ENCODE data around the gene PCDHGB4.
A peak's percentile ranks its signal among the peaks of the same experiment; 100 is the strongest.
"Not testable (repeated sequence)": the region's sequence is repeated elsewhere in the genome, so short reads cannot be mapped to it uniquely, and the experiment has no call there.

Gene PCDHGB4

GRCh38 chr5:141387557-141388311 lies at the start of gene PCDHGB4:
TSS of gene PCDHGB4 (plus strand) at chr5:141387698. CDS start at chr5:141387885, 187 bp downstream.
- not testable (repeated sequence) for DNase-seq (ENCODE audit: low spot score); FAIRE-seq

- FAIRE-seq (no peak), DNase-seq (ENCODE audit: low spot score) (no peak)
Observed at GRCh38 chr5:141338538-141339306, 48.8 kb upstream of the PCDHGB4 start, which contains the start of gene PCDHGA2. TSS of gene PCDHGA2 (plus strand) at chr5:141338760.

- DNase-seq (ENCODE audit: low spot score); FAIRE-seq: not testable (repeated sequence)
Observed at GRCh38 chr5:141340781-141341354, 46.6 kb upstream of the PCDHGB4 start.

- FAIRE-seq (no peak), DNase-seq (ENCODE audit: low spot score) (no peak)
Observed at GRCh38 chr5:141342773-141343172, 44.7 kb upstream of the PCDHGB4 start.

GRCh38 chr5:141343242-141343952 lies 44.1 kb upstream of the PCDHGB4 start, which contains the start of gene PCDHGA3:
TSS of gene PCDHGA3 (plus strand) at chr5:141343829. CDS start at chr5:141344034, 205 bp downstream.
- DNase-seq (ENCODE audit: low spot score) = no peak
- no peak for FAIRE-seq

- DNase-seq (ENCODE audit: low spot score) (no peak), FAIRE-seq (no peak)
Observed at GRCh38 chr5:141343953-141344463, 43.5 kb upstream of the PCDHGB4 start.

- FAIRE-seq (no peak), DNase-seq (ENCODE audit: low spot score) (no peak)
Observed at GRCh38 chr5:141345327-141345726, 42.2 kb upstream of the PCDHGB4 start.

GRCh38 chr5:141346017-141346416 lies 41.5 kb upstream of the PCDHGB4 start:
- not testable (repeated sequence) for FAIRE-seq; DNase-seq (ENCODE audit: low spot score)

GRCh38 chr5:141349917-141350619 lies 37.4 kb upstream of the PCDHGB4 start, which contains the start of gene PCDHGB1:
TSS of gene PCDHGB1 (plus strand) at chr5:141350099. CDS start at chr5:141350261, 162 bp downstream.
- no peak for FAIRE-seq

GRCh38 chr5:141351591-141351990 lies 35.9 kb upstream of the PCDHGB4 start:
- FAIRE-seq (no peak), DNase-seq (ENCODE audit: low spot score) (no peak)

More at GRCh38 chr5:141349917-141350619, 37.4 kb upstream of the PCDHGB4 start, which contains the start of gene PCDHGB1:
- no peak for DNase-seq (ENCODE audit: low spot score)

- DNase-seq (ENCODE audit: low spot score) = no peak
- no peak for FAIRE-seq
Observed at GRCh38 chr5:141354900-141355469, 32.5 kb upstream of the PCDHGB4 start, which contains the start of gene PCDHGA4. TSS of gene PCDHGA4 (plus strand) at chr5:141355021. CDS start at chr5:141355108, 87 bp downstream.

- FAIRE-seq (no peak), DNase-seq (ENCODE audit: low spot score) (no peak)
Observed at GRCh38 chr5:141355641-141356040, 31.9 kb upstream of the PCDHGB4 start.

GRCh38 chr5:141356133-141356532 lies 31.4 kb upstream of the PCDHGB4 start:
- no peak for FAIRE-seq

GRCh38 chr5:141356950-141357349 lies 30.5 kb upstream of the PCDHGB4 start:
- DNase-seq (ENCODE audit: low spot score) = no peak
- FAIRE-seq = no peak

More at GRCh38 chr5:141356133-141356532, 31.4 kb upstream of the PCDHGB4 start:
- DNase-seq (ENCODE audit: low spot score) = no peak

- DNase-seq (ENCODE audit: low spot score) (no peak), FAIRE-seq (peak; percentile 2)
Observed at GRCh38 chr5:141359790-141360426, 27.6 kb upstream of the PCDHGB4 start, which contains the start of gene PCDHGB2. TSS of gene PCDHGB2 (plus strand) at chr5:141359994. CDS start at chr5:141360136, 142 bp downstream.

- DNase-seq (ENCODE audit: low spot score) (no peak), FAIRE-seq (no peak)
Observed at GRCh38 chr5:141360685-141361084, 26.8 kb upstream of the PCDHGB4 start.

- no peak for FAIRE-seq
- DNase-seq (ENCODE audit: low spot score) = no peak
Observed at GRCh38 chr5:141362719-141363118, 24.8 kb upstream of the PCDHGB4 start.

GRCh38 chr5:141363952-141364660 lies 23.4 kb upstream of the PCDHGB4 start, which contains the start of gene PCDHGA5:
TSS of gene PCDHGA5 (plus strand) at chr5:141364162. CDS start at chr5:141364331, 169 bp downstream.
- no peak for FAIRE-seq
- DNase-seq (ENCODE audit: low spot score) = no peak
